Activated naive CD8-positive, alpha-beta T cell treated with anti-CD3 and anti-CD28 coated beads, Interleukin-2, amount 10 ng/mL, durations not matched to agents 7 days and 5 days (primary cell): ENCODE measurements around the gene VSTM4. TPM values are rescaled to one million over a fixed set of nuclear protein-coding genes. Genes with fewer than 3 reads are reported as not detected.

ENCODE experiments used
- ATAC-seq: fragments of 150-1000 bp; cut with Tn5 transposase; one replicate; pipeline ENCODE4 v1.10.0; 2021; ENCODE audit warnings: low read depth, moderate library complexity
- POLR2A ChIA-PET: fragments of 350-600 bp; sonication (Branson Sonifier 250); formaldehyde crosslinking; loops from one replicate; lab custom pipeline; 2021; ENCODE audit warnings: antibody characterized with exemption; lab: Charles Lee
- DNase-seq: peaks from one replicate; pipeline ENCODE4 v3.0.0; 2021
- H3K27ac Mint-ChIP-seq: one replicate; pipeline ENCODE4 v1.8.0; 2022; ENCODE audit warnings: mild to moderate bottlenecking, mixed read lengths
- H3K27me3 Mint-ChIP-seq: one replicate; pipeline ENCODE4 v1.8.0; 2022; ENCODE audit warnings: mild to moderate bottlenecking, moderate library complexity, mixed read lengths
- H3K36me3 Mint-ChIP-seq: one replicate; pipeline ENCODE4 v1.8.0; 2021; ENCODE audit warnings: mild to moderate bottlenecking, mixed read lengths
- H3K4me1 Mint-ChIP-seq: one replicate; pipeline ENCODE4 v1.8.0; 2021; ENCODE audit warnings: mixed read lengths
- H3K4me3 Mint-ChIP-seq: one replicate; pipeline ENCODE4 v1.8.0; 2022; ENCODE audit warnings: mild to moderate bottlenecking, moderate library complexity, mixed read lengths
- H3K9me3 Mint-ChIP-seq: one replicate; pipeline ENCODE4 v1.8.0; 2021; ENCODE audit warnings: mixed read lengths
- total RNA-seq, 2 experiments: library from RNA; stranded (reverse); gene quantifications; one replicate each; pipeline ENCODE4 v1.2.3, GENCODE V29; 2021

VSTM4 gene
- total RNA-seq, 2 experiments from 2014 or later = not detected

- H3K27ac Mint-ChIP-seq = no peak overlapping the region
- no peak for DNase-seq
- no peaks in the 10 kb centered on the region for H3K4me1 Mint-ChIP-seq
- no peak overlapping the region for H3K4me3 Mint-ChIP-seq
- POLR2A ChIA-PET = no interaction called here
- no peak for ATAC-seq
- H3K27me3 Mint-ChIP-seq = peaks cover 18% of the 10 kb centered on the region
- peaks cover 7% of the 10 kb centered on the region for H3K9me3 Mint-ChIP-seq
- H3K36me3 Mint-ChIP-seq = no peaks in the 10 kb centered on the region
These were observed 59.0 kb downstream of the VSTM4 start for GRCh38 chr10:49056356-49056755.

DNA sequence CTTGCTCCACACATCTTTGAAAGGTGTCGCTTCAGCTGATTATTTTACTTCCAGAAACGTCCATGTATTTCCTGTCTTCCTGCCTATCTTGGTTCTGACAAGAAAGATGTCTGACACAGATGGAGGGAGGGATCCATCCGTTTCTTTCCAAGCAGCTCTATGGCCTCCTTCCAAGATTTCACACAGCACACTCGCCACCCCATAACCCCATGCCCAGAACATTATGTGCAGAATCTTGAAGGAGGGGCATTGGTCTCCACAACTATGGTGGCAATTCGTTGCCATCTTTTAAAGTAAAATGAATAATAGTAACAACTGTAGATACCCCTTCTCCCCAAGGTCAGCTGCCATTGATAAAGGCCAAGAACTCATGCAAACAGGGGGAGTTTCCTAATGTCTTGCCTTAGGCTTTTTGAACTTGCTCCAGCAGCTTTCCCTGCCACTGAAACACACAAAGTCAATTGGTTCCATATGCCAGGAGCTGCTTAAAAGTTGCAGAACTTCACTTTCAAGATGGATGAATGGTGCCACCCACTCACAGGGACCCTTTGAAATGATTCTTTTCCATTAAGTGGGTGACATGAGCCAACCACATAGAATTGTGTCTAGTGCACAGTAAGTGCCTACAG lies 60.0 kb downstream of the VSTM4 start:
- H3K9me3 Mint-ChIP-seq = peaks cover 4% of the 10 kb centered on the region
- no peaks in the 10 kb centered on the region for H3K4me1 Mint-ChIP-seq
- ATAC-seq (no peak), DNase-seq (no peak)
- POLR2A ChIA-PET = no interaction called here
- peaks cover 12% of the 10 kb centered on the region for H3K27me3 Mint-ChIP-seq
- H3K27ac Mint-ChIP-seq = no peak overlapping the region
- H3K4me3 Mint-ChIP-seq = no peak overlapping the region
- H3K36me3 Mint-ChIP-seq = no peaks in the 10 kb centered on the region

GRCh38 chr10:49054753-49055152 lies 60.6 kb downstream of the VSTM4 start:
- peaks cover 8% of the 10 kb centered on the region for H3K27me3 Mint-ChIP-seq
- POLR2A ChIA-PET = no interaction called here
- no peaks in the 10 kb centered on the region for H3K4me1 Mint-ChIP-seq
- H3K4me3 Mint-ChIP-seq = no peak overlapping the region
- H3K36me3 Mint-ChIP-seq = no peaks in the 10 kb centered on the region
- H3K27ac Mint-ChIP-seq = no peak overlapping the region
- no peak for DNase-seq
- ATAC-seq = no peak
- no peaks in the 10 kb centered on the region for H3K9me3 Mint-ChIP-seq

GRCh38 chr10:49053998-49054692 lies 61.2 kb downstream of the VSTM4 start:
- Mint-ChIP-seq H3K27me3 (peaks cover 10% of the 10 kb centered on the region), H3K36me3 (no peaks in the 10 kb centered on the region), H3K9me3 (no peaks in the 10 kb centered on the region), H3K4me1 (no peaks in the 10 kb centered on the region), H3K4me3 (no peak overlapping the region), H3K27ac (no peak overlapping the region)
- DNase-seq (no peak), ATAC-seq (no peak)
- POLR2A ChIA-PET = no interaction called here

GRCh38 chr10:49053053-49053997 lies 62.0 kb downstream of the VSTM4 start:
- POLR2A ChIA-PET = no interaction called here
- Mint-ChIP-seq H3K27ac (no peak overlapping the region), H3K4me3 (no peak overlapping the region), H3K9me3 (no peaks in the 10 kb centered on the region), H3K27me3 (peaks cover 10% of the 10 kb centered on the region), H3K36me3 (no peaks in the 10 kb centered on the region), H3K4me1 (no peaks in the 10 kb centered on the region)
- DNase-seq (no peak), ATAC-seq (no peak)

DNA sequence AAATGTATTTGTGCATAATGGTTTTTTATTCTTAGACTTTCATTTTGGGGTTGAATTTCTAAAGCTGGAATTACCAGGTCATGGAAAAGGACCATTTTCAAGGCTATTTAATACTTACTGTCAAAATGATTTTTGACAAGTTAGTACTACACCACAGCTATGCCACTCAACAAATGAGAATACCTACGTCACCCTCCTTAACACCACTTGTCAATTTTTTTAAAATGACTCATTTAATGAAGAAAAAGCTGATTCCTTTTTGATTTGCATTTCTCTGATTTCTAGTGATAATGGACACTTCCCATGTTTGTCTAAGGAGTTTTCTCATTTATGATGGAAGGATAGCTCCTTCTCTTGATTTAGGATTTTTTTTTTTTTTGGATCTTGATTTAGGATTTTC lies 63.3 kb downstream of the VSTM4 start:
- DNase-seq (no peak), ATAC-seq (no peak)
- no peaks in the 10 kb centered on the region for H3K4me1 Mint-ChIP-seq
- H3K9me3 Mint-ChIP-seq = no peaks in the 10 kb centered on the region
- no peaks in the 10 kb centered on the region for H3K36me3 Mint-ChIP-seq
- no peak overlapping the region for H3K27ac Mint-ChIP-seq
- H3K27me3 Mint-ChIP-seq = peaks cover 15% of the 10 kb centered on the region
- POLR2A ChIA-PET = no interaction called here
- no peak overlapping the region for H3K4me3 Mint-ChIP-seq

DNA sequence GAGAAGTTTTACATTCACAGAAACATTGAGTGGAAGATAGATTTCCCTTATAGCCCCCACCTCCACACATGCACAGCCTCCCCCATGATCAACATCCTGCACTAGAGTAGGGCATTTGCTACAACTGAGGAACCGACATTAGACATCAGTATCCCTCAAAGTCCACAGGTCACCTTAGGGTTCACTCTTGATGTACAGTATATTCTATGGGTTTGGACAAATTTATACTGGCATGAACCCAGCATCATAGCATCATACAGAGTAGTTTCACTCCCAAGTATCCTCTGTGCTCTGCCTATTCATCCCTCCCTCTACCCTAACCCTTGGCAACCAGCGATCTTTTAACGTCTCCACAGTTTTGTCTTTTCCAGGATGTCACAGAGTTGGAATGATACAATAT lies 64.4 kb downstream of the VSTM4 start:
- DNase-seq (no peak), ATAC-seq (no peak)
- Mint-ChIP-seq H3K27me3 (peaks cover 14% of the 10 kb centered on the region), H3K27ac (no peak overlapping the region), H3K4me1 (no peaks in the 10 kb centered on the region), H3K36me3 (no peaks in the 10 kb centered on the region), H3K9me3 (no peaks in the 10 kb centered on the region), H3K4me3 (no peak overlapping the region)
- POLR2A ChIA-PET = no interaction called here

GRCh38 chr10:49050366-49050765 lies 65.0 kb downstream of the VSTM4 start:
- Mint-ChIP-seq H3K4me3 (no peak overlapping the region), H3K27ac (no peak overlapping the region), H3K36me3 (no peaks in the 10 kb centered on the region), H3K4me1 (no peaks in the 10 kb centered on the region), H3K9me3 (no peaks in the 10 kb centered on the region), H3K27me3 (peaks cover 14% of the 10 kb centered on the region)
- POLR2A ChIA-PET = no interaction called here
- ATAC-seq (no peak), DNase-seq (no peak)

GRCh38 chr10:49049660-49050059 lies 65.7 kb downstream of the VSTM4 start:
- ATAC-seq (no peak), DNase-seq (no peak)
- no peaks in the 10 kb centered on the region for H3K36me3 Mint-ChIP-seq
- POLR2A ChIA-PET = no interaction called here
- H3K4me1 Mint-ChIP-seq = no peaks in the 10 kb centered on the region
- no peak overlapping the region for H3K27ac Mint-ChIP-seq
- H3K9me3 Mint-ChIP-seq = no peaks in the 10 kb centered on the region
- no peak overlapping the region for H3K4me3 Mint-ChIP-seq
- peaks cover 14% of the 10 kb centered on the region for H3K27me3 Mint-ChIP-seq

- no peak for ATAC-seq
- peaks cover 19% of the 10 kb centered on the region for H3K27me3 Mint-ChIP-seq
These were observed 68.1 kb downstream of the VSTM4 start for GRCh38 chr10:49047128-49047639.

DNA sequence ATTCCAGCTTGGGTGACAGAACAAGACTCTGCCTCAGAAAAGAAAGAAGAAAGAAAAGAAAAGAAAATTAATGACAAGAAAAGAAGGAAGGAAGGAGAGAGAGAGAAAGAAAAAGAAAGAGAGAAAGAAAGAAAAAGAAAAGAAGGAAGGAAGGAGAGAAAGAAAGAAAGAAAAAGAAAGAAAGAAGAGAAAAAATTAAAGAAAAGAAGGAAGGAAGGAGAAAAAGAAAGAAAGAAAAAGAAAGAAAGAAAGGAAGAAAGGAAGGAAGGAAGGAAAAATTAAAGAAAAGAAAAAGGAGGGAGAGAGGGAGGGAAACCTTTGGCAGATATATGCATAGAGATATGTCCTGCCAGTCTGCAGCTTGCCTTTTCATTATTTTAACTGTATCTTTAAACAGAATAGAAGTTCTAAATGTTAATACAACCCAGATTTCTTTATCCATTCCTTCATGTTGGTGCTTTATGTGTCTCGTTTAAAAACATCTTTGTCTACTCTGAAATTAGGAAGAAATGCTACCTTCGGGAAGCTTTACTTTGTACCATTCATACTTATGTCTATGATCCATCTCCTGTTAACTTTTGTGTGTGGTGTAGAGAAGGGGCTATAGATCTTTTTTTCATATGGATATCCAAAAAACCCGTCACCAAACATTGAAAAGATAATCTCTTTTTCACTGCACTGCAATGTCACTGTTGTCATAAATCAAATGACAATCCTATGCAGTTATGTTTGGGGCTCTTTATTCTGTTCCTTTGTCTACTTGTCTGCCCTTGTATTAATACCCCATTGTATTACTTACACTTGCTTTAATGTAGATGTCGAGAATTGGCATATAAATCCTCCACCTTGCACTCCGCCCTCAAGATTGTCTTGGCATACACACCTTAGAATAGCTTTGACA lies 70.8 kb downstream of the VSTM4 start:
- Mint-ChIP-seq H3K27ac (no peak overlapping the region), H3K27me3 (peaks cover 16% of the 10 kb centered on the region), H3K4me1 (no peaks in the 10 kb centered on the region), H3K4me3 (no peak overlapping the region), H3K9me3 (no peaks in the 10 kb centered on the region), H3K36me3 (no peaks in the 10 kb centered on the region)
- no peak for ATAC-seq
- DNase-seq = no peak
- POLR2A ChIA-PET = no interaction called here

More at GRCh38 chr10:49047128-49047639, 68.1 kb downstream of the VSTM4 start:
- POLR2A ChIA-PET = no interaction called here
- Mint-ChIP-seq H3K36me3 (no peaks in the 10 kb centered on the region), H3K27ac (no peak overlapping the region), H3K4me1 (no peaks in the 10 kb centered on the region), H3K9me3 (no peaks in the 10 kb centered on the region), H3K4me3 (no peak overlapping the region)
- no peak for DNase-seq

- ATAC-seq (no peak), DNase-seq (no peak)
- H3K27me3 Mint-ChIP-seq = peaks cover 10% of the 10 kb centered on the region
- H3K4me3 Mint-ChIP-seq = no peak overlapping the region
- no peaks in the 10 kb centered on the region for H3K4me1 Mint-ChIP-seq
- H3K9me3 Mint-ChIP-seq = no peaks in the 10 kb centered on the region
- H3K27ac Mint-ChIP-seq = no peak overlapping the region
- POLR2A ChIA-PET = no interaction called here
- H3K36me3 Mint-ChIP-seq = no peaks in the 10 kb centered on the region
These were observed 74.7 kb downstream of the VSTM4 start for GRCh38 chr10:49040601-49041000.

GRCh38 chr10:49039409-49039808 lies 75.9 kb downstream of the VSTM4 start:
- Mint-ChIP-seq H3K36me3 (no peaks in the 10 kb centered on the region), H3K9me3 (no peaks in the 10 kb centered on the region), H3K27ac (no peak overlapping the region), H3K4me1 (no peaks in the 10 kb centered on the region), H3K27me3 (peaks cover 10% of the 10 kb centered on the region), H3K4me3 (no peak overlapping the region)
- POLR2A ChIA-PET = no interaction called here
- DNase-seq = no peak
- no peak for ATAC-seq
